Ascending aorta (tissue), 2 donors: ENCODE data around the gene SLFN13. TPM values are rescaled to one million over a fixed set of nuclear protein-coding genes. Genes with fewer than 3 reads are reported as not detected.
"Not testable (repeated sequence)": the region's sequence is repeated elsewhere in the genome, so short reads cannot be mapped to it uniquely, and the experiment has no call there.

Source experiments
- DNase-seq, 2 donors: peaks; one replicate each; pipeline ENCODE4 v3.0.0-alpha.2; 2019; ENCODE audit warnings: low spot score in 2 of 2
- H3K27ac ChIP-seq, 2 donors: fragments of 200-600 bp; sonication (generic); one replicate each; pipeline ENCODE4 v1.5.1; 2016 to 2017; ENCODE audit warnings: mild to moderate bottlenecking in 1 of 2
- H3K27me3 ChIP-seq: fragments of 200-600 bp; sonication (generic); one replicate; pipeline ENCODE4 v1.5.1; 2017
- H3K36me3 ChIP-seq, 2 donors: fragments of 200-600 bp; sonication (generic); one replicate each; pipeline ENCODE4 v1.5.1; 2016
- H3K4me1 ChIP-seq, 2 donors: fragments of 200-600 bp; sonication (generic); one replicate each; pipeline ENCODE4 v1.5.1; 2016 to 2017; ENCODE audit warnings: mild to moderate bottlenecking in 1 of 2
- H3K4me3 ChIP-seq, 2 donors: fragments of 200-600 bp; sonication (generic); one replicate each; pipeline ENCODE4 v1.5.1; 2016 to 2017; ENCODE audit warnings: mild to moderate bottlenecking in 1 of 2
- H3K9me3 ChIP-seq, 2 donors: fragments of 200-600 bp; sonication (generic); one replicate each; pipeline ENCODE4 v1.5.1; 2016
- CTCF ChIP-seq, 3 experiments: fragments of 200-600 bp in 2 of 3; fragments of 450-650 bp in 1 of 3; sonication (generic) in 2 of 3; IDR thresholded peaks; one replicate each; pipeline ENCODE4 v1.5.1; 2016 to 2019; ENCODE audit warnings: antibody characterized with exemption in 3 of 3, mild to moderate bottlenecking in 1 of 3, moderate library complexity in 1 of 3
- intact Hi-C: fragments of 100-400 bp; cut with DNase I; formaldehyde crosslinking; loops from one replicate; pipeline ENCODE4 v1.15.1; 2023
- total RNA-seq: library from RNA; depleted of rRNA; stranded (reverse); fragments of >200 nt; gene quantifications from one replicate; pipeline ENCODE4 v1.1.0, GENCODE V29; 2016

Gene SLFN13
- total RNA-seq, 1 donor from 2014 or later: 7.1 TPM

GRCh38 chr17:35407531-35407930 is 41.0 kb downstream of the SLFN13 start:
- intact Hi-C loops: no loop called here
- Histone ChIP-seq H3K36me3 (peaks cover 18 to 59% of the 10 kb centered on the region in 2 donors), H3K9me3 (no peaks in the 10 kb centered on the region), H3K27me3 (no peaks in the 10 kb centered on the region), H3K4me1 (no peaks in the 10 kb centered on the region), H3K27ac (no peak overlapping the region), H3K4me3 (no peak overlapping the region)
- DNase-seq: no peak
- TF ChIP-seq CTCF (IDR thresholded peaks at IDR 0.05): no peak

DNA sequence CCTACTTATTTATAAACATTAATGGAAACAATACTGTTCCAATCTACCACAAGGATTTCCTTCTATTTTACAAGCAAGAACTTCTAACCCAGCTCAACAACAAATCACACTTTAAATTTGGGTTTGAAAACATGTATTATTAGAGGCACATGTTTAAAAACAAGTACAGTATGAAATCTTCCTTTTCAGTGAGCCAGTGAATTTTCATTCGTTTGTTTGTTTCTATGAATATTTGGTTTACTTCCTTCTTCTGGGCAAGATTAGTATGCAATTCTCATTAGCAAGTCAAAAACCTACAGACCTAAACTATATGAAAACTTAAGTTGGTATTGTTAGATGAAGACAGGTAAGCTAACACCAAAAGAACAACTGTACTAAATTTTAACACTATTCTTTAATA is 42.0 kb downstream of the SLFN13 start:
- intact Hi-C loops: no loop called here
- peaks cover 17 to 51% of the 10 kb centered on the region in 2 donors for H3K36me3 ChIP-seq

GRCh38 chr17:35404360-35404759 is 44.2 kb downstream of the SLFN13 start:
- peaks cover 0 to 6% of the 10 kb centered on the region in 2 donors for H3K9me3 ChIP-seq
- H3K27ac ChIP-seq: no peak overlapping the region
- intact Hi-C loops: no loop called here
- peaks cover 2 to 30% of the 10 kb centered on the region in 2 donors for H3K36me3 ChIP-seq
- TF ChIP-seq CTCF (IDR thresholded peaks at IDR 0.05): no peak
- no peaks in the 10 kb centered on the region for H3K4me1 ChIP-seq
- no peak for DNase-seq
- no peaks in the 10 kb centered on the region for H3K27me3 ChIP-seq
- no peak overlapping the region for H3K4me3 ChIP-seq

More for the DNA sequence above, 42.0 kb downstream of the SLFN13 start:
- no peaks in the 10 kb centered on the region for H3K27me3 ChIP-seq
- no peaks in the 10 kb centered on the region for H3K9me3 ChIP-seq
- no peak overlapping the region for H3K27ac ChIP-seq
- no peak for TF ChIP-seq CTCF (IDR thresholded peaks at IDR 0.05)
- DNase-seq: no peak
- H3K4me1 ChIP-seq: no peaks in the 10 kb centered on the region
- no peak overlapping the region for H3K4me3 ChIP-seq

GRCh38 chr17:35393783-35394182 is 54.8 kb downstream of the SLFN13 start:
- H3K4me3 ChIP-seq, H3K27me3 ChIP-seq, H3K4me1 ChIP-seq, H3K9me3 ChIP-seq, H3K36me3 ChIP-seq, intact Hi-C loops, H3K27ac ChIP-seq, DNase-seq: not testable (repeated sequence)

- Histone ChIP-seq H3K4me1 (no peaks in the 10 kb centered on the region), H3K27me3 (no peaks in the 10 kb centered on the region), H3K27ac (no peak overlapping the region), H3K9me3 (peaks cover 2 to 10% of the 10 kb centered on the region in 2 donors), H3K4me3 (no peak overlapping the region), H3K36me3 (no peaks in the 10 kb centered on the region)
- DNase-seq: no peak
- TF ChIP-seq CTCF (IDR thresholded peaks at IDR 0.05): no peak
- intact Hi-C loops: no loop called here
Measured at GRCh38 chr17:35390663-35391062, 57.9 kb downstream of the SLFN13 start.

DNA sequence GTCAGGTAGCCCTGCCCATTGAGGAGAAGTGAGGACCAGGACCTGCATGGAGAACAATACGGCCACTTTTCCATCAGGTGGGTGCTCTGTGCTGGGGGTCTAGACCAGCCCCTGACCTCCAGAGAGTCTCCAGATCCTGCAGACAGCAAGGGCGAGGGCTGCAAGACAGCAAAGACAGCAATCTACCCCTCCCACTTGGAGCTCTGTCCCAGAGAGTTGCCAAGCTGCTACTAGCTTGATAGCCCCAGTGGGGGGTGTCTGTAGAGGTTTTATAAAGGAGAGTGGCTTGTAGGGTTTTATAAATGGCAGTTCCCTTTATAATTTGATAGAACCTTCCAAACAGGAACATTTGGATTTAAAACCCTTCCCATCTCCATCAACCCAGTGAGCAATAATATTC is 58.4 kb downstream of the SLFN13 start:
- Histone ChIP-seq H3K27me3 (no peaks in the 10 kb centered on the region), H3K9me3 (peaks cover 7 to 10% of the 10 kb centered on the region in 2 donors), H3K27ac (no peak overlapping the region), H3K4me1 (no peaks in the 10 kb centered on the region), H3K4me3 (no peak overlapping the region), H3K36me3 (no peaks in the 10 kb centered on the region)
- no peak for TF ChIP-seq CTCF (IDR thresholded peaks at IDR 0.05)
- DNase-seq: no peak
- intact Hi-C loops: no loop called here
